Heart left ventricle (tissue), 13 donors: ENCODE data around the gene SLC23A3.

ENCODE experiments used
- POLR2A ChIP-seq, 2 donors: fragments of 450-650 bp; IDR thresholded peaks; one replicate each; pipeline ENCODE4 v1.6.1; 2017; ENCODE audit warnings: antibody characterized with exemption in 2 of 2, mild to moderate bottlenecking in 2 of 2, moderate library complexity in 2 of 2
- TF ChIP-seq, protein P1 (sequence below), 12 donors: fragments of 200-600 bp; sonication (generic) in 4 of 12; IDR thresholded peaks; one replicate each; pipeline versions ENCODE4 v1.5.0 to v1.8.0; 2018 to 2022; ENCODE audit warnings: antibody characterized with exemption in 12 of 12, mild to moderate bottlenecking in 5 of 12
- donor health status: ischemic (EF 13 %, LVEDD 7.1; RV severe dilation, severe dysfunction).
- donor health status: DM: no; HTN: yes; CAD: no.
- donor health status: DM: no; HTN: no; CAD: no.
- donor health status: ischemic (EF 25% LVEDD 6.9; RV normal size, moderate dysfunction).
- donor health status: ischemic (EF 25% LVEDD 5.7; RV mildly dilated, moderate dysfunction).
- donor health status: ischemic (EF 35%, LVEDD 5.7; RV mildly dilated, moderate dysfunction).
- donor health status: nonischemic (EF 11% LVEDD 7.7; RV severe dilation, severe dysfunction).
- donor health status: DM: yes; HTN: yes; CAD: no.
- donor health status: PGD.
- donor health status: ischemic (EF 29% LVEDD 5.4; RV normal size, mild dysfunction).
- donor health status: nonischemic (EF 23%, LVEDD 6.1; RV moderate dilation, normal function).

DNA sequence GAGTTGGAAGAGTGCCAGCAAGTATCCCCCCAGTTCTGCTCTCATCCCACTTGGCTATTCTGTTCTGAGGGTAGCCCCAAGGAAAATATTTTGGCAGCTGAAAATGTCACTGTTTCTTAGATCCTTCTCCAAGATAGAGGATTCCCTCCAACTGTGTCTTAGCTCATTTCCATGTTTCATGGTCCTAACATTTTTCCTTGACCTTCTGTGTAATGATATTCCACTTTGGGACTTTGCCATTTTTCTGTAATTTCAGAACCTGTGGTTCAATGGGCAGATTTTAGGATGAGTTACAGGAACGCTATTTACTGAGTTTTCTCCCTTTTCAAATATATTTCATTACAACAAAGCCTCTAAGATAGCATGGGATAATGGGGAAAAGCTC is 44.0 kb downstream of the SLC23A3 start:
- TF ChIP-seq, protein P1, sequence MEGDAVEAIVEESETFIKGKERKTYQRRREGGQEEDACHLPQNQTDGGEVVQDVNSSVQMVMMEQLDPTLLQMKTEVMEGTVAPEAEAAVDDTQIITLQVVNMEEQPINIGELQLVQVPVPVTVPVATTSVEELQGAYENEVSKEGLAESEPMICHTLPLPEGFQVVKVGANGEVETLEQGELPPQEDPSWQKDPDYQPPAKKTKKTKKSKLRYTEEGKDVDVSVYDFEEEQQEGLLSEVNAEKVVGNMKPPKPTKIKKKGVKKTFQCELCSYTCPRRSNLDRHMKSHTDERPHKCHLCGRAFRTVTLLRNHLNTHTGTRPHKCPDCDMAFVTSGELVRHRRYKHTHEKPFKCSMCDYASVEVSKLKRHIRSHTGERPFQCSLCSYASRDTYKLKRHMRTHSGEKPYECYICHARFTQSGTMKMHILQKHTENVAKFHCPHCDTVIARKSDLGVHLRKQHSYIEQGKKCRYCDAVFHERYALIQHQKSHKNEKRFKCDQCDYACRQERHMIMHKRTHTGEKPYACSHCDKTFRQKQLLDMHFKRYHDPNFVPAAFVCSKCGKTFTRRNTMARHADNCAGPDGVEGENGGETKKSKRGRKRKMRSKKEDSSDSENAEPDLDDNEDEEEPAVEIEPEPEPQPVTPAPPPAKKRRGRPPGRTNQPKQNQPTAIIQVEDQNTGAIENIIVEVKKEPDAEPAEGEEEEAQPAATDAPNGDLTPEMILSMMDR (IDR thresholded peaks at IDR 0.05): no peak
- no peak for TF ChIP-seq POLR2A (IDR thresholded peaks at IDR 0.05)
